Keratinocyte (primary cell): ENCODE data around the gene FERMT3.

Experiments used
- CTCF ChIP-seq, 3 experiments: IDR thresholded peaks in 1 of 3; conservative IDR thresholded peaks in 1 of 3; optimal IDR thresholded peaks in 1 of 3; 2 replicates in 2 of 3; 3 replicates in 1 of 3; pipeline versions ENCODE3 to v1.5.1; 2011; ENCODE audit warnings: low read length in 3 of 3, mild to moderate bottlenecking in 3 of 3, moderate library complexity in 2 of 3, control low read depth in 1 of 3, inconsistent platforms in 1 of 3; ENCODE audit not compliant: insufficient read depth in 2 of 3; ENCODE audit errors: extremely low read depth in 1 of 3
- EZH2 ChIP-seq: IDR thresholded peaks from one replicate; pipeline ENCODE4 v1.6.1; 2012; ENCODE audit warnings: inconsistent platforms, mild to moderate bottlenecking, low read length, moderate library complexity

- TF ChIP-seq CTCF (optimal IDR thresholded peaks at IDR 0.05 in 1 of 3, IDR thresholded peaks at IDR 0.05 in 1 of 3, conservative IDR thresholded peaks at IDR 0.05 in 1 of 3; ENCODE audit: extremely low read depth in 1 of 3, insufficient read depth in 2 of 3, low read length in 3 of 3) (no peak), EZH2 (no peak)
These were observed 51.8 kb downstream of the FERMT3 start for GRCh38 chr11:64258356-64258755.
